CD4-positive, alpha-beta T cell treated with Interleukin-4 for 4 hours (primary cell): ENCODE data around the gene STARD5.
A peak's percentile ranks its signal among the peaks of the same experiment; 100 is the strongest.

Experiments used
- DNase-seq: peaks from one replicate; pipeline ENCODE4 v3.0.0-alpha.2; 2020

The STARD5 gene

DNA sequence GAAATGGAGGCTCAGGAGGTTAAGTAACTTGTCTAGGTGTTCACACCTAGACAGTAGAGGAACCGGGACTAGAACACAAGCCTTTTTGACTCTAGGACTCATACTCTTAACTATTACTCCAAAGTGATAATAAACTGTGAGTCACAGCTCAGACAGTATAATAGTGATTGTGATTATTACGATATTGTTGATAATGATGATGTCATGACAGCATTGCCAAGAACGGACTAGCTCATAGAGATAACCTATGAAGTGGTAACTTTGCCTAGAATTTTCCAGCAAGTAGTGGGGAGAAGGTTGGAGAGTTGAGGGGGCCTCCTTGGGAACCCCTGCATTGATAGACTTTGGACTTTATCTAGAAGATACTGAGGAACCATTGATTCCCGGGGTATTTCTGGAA lies 34.0 kb downstream of the STARD5 start:
- no peak for DNase-seq

DNA sequence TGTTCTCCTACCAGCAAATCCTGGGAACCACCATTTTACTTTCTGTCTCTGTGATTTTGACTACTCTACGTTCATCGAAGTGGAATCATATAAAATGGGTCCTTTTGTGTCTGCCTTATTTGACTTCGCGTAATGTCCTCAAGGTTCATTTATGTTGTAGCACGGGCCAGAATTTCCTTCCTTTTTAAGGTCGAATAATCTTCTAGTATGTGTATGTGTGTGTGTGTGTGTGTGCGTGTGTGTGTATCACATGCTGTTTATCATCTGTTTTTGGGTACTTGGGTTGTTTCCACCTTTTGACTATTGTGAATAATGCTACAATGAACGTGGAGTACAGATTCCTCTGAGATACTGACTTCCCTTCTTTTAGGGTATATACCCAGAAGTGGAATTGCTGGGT lies 35.3 kb downstream of the STARD5 start:
- DNase-seq = no peak

DNA sequence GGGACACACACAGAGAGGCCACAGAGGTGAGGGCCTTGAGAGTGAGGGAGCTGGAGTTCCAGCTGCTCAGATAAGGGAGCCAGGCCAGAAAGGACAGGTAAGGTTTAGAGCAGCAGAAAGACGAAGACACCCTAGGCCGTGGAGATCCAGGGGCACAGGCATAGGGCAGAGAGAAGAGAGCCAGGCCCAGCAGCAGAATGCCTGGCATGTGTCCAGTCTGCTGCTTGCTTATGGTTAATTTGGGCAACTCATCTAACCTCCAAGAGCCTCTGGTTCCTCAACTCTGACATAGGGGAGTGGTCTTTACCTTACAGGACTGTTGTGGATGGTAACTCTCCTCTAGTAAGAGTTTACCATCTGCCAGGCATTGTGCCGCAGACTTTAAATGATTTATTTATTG lies 35.9 kb downstream of the STARD5 start:
- no peak for DNase-seq

DNA sequence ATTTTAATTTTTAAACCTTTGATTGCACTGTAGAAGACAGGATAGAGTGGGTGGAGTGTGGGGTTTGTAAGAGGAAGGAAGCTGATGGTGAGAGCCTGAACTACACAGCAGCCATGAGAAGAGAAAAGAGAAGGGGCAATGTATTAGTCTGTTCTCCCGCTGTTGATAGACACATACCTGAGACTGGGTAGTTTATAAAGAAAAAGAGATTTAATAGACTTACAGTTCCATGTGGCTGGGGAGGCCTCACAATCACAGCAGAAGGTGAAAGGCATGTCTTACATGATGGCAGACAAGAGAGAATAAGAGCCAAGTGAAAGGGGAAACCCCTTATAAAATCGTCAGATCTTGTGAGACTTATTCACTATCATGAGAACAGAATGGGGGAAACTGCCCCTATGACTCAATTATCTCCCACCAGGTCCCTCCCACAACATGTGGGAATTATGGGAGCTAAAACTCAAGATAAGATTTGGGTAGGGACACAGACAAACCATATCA lies 37.3 kb downstream of the STARD5 start:
- DNase-seq = peak; percentile 47

DNA sequence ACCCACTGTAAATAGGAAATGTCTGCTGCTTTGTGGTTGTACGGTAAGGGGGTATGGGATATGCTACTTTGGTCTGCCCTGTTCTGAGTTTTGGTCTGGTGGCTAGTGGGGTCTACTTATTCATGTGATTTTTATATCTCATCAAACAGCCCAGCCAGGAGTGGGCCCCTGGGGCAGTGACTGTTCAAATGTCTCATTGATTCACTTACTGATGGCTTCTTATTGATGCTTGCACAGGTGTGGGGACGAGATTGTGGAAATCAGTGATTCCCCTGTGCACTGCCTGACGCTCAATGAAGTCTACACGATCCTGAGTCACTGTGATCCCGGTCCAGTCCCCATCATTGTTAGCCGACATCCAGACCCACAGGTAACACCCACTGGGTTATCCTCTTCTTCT lies 38.5 kb downstream of the STARD5 start:
- DNase-seq = no peak

DNA sequence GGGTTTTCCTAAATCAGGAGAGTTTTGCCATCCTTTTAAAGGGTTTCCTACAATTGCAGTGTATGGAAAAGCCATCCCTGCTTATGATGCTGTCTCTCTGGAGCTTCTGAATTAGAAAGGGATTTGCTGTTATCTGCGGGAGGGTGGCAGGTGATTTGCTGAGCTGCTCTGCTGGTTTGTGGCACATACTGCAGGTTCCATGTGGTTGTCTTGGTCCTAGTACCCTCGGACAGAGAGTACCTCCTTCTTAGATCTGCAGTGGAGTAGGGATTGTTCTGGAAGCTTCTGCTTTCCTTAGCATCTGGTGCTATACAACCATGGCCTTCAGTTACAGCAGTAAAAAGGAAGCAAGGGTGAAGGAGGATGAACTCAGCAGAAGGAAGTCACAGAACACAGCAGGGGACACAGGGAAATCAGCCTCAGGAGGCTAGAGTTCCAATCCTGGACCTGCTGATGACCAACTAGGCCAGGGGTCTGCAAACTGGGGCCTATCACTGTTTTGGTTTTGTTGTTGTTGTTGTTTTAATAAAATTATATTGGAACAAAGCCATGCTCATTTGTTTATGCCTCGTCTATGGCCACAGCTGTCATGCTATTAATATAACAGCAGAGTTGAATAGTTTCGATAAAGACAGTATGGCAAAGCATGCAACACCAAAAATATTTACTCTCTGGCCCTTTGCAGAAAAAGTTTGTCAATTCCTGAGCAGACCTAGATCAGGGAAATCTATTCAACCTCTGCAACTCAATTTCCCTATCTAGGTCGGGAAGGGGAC lies 39.5 kb downstream of the STARD5 start:
- DNase-seq = no peak

DNA sequence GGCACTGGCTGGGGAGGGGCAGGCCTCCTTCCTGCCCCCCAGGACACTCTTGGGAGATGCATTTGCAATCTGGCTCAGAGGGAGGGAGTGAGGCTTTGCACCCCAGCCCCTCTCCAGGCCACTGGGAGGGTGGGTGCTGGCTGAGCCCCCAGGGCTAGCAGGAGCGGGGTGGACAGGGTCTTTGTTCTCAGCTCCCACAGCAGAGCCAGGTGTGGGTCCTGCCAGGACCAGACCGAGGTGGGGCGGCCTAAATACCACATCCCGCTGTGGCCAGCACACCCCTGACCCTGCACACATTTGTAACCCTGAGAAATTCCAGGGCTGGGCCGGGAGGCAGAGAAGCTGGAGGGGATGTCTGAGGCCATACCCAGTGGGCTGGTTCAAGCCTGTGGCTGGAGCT lies 41.0 kb downstream of the STARD5 start:
- no peak for DNase-seq

DNA sequence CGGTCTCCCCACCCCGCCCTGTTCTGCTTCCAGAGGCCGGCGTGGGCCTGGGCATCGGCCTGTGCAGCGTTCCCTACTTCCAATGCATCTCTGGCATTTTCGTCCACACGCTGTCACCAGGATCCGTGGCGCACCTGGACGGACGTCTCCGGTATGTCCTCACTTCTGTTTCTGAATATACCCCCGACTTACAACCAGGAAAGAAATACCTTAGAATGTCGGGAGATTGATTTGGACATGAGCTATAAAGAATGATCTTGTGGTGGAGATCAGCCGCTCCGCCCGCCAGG lies 41.4 kb downstream of the STARD5 start:
- no peak for DNase-seq

DNA sequence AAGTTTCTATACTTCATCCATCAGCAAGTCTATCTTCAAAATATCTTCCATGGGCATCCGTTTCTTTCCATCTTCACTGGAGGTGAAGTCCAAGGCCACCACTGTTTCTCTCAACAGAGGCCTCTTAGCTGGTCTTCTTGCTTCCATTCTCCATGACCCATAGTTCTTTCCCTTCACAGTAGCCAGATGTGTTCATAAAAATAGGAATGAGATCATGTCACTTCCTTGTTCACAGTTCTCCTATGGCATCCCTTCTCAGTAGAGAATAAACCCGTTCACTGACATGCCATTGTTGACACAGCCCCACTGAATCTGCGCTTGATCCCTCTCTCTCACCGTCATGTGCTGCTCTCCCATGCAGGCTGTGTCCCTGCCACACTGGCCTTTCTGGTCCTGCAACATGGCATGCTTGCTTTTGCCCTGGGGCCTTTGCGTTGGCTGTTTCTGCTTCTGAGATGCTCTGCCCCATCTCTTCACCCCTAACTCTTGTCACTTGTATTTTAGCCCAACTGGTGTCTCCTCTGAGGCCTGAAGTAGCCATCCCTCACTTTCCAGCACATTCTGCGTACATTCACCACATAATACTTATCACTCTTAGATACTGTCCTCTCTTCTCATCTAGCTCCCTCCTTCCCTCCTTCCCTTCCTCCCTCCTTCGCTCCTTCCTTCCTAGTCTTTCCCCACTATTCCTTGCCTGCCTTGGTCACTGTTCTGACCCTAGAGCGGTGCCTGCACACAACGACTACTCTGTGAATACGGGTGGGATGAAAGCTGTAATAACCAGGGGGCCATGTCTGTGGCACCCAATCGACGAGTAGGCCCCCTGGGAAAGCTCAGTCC lies 42.0 kb downstream of the STARD5 start:
- DNase-seq = no peak

DNA sequence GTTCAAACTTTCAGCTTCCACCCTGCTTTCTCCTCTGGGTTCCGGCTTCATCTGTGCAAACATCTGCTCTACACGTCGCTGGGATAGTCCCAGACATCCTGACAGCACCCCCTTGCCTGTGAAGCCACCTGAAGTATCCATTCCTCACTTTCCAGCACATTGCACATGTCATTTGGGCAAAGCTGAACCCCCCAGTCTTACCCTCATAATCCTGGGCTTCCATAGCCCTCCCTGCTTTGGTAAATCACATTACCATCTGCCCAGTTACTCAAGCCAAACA lies 42.5 kb downstream of the STARD5 start:
- no peak for DNase-seq

DNA sequence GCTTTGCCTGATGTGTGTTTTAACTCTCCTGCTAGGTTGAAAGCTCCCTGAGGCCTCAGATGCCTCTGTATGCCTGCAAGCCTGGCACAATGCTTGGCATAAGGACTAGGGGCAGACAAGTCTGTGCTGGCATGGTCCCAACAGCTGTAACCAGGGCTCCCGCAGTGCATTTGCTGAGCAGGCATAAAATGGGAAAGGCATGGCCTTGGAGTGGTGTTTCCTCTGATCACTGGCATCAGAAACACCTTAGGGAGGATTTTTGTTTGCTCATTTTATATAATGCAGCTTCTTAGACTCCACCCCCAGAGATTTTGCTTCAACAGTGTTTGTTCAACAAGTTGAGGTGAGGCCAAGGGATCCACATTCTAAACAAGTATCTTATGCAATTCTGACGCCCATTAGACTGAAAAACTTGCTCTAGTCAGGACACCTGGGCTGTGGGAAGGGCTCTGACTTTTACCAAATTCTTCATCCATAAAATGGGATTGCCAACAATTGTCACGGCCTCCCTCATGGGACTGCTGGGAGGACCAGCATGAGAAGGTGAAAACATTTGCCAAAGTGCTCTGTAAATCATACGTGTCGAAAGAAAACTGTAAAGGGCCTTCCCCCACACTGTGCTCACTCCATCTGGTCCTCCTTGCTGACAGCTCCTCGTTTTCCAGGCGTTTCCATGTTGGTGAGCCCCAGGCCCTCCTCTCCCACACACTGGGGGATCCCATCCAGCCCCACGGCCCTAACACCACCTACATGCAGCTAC lies 43.1 kb downstream of the STARD5 start:
- no peak for DNase-seq

DNA sequence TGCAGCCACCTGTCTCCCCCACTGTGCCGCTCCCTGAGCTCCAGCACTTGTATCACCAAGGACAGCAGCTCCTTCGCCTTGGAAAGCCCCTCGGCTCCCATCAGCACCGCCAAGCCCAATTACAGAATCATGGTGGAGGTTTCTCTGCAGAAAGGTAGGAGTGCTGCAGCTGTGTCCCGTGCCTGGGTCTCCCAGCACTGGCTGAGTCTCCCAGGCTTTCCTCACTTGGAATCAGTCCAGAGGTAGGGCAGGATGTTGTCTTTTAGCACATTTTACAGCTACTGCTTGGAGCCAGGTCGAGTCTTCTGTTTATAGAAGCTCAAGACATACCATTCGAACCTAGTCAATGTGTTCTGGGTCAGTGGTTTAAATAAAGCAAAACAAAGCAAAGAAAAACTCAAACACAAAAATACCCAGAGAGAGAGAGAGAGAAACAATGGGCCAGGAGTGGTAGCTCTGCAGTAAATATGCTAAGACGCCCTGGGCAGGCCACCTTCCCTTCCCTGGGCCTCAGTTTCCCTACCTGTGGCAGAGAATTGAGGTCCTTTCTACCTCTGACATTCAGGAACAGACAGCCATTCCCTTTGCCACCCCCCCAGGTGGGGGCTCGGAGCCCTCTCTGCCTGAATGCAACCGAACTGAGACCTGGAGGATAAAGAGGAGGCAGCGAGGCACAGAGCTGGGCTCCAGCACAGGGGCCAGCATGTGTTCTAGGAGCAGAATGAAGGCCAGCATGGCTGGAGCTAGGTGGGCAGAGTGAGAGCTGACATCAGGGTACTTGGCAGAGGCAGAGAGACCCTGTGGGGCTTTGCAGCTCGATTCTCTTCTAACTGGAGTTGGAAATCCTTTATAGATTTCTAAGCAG lies 44.1 kb downstream of the STARD5 start:
- no peak for DNase-seq

DNA sequence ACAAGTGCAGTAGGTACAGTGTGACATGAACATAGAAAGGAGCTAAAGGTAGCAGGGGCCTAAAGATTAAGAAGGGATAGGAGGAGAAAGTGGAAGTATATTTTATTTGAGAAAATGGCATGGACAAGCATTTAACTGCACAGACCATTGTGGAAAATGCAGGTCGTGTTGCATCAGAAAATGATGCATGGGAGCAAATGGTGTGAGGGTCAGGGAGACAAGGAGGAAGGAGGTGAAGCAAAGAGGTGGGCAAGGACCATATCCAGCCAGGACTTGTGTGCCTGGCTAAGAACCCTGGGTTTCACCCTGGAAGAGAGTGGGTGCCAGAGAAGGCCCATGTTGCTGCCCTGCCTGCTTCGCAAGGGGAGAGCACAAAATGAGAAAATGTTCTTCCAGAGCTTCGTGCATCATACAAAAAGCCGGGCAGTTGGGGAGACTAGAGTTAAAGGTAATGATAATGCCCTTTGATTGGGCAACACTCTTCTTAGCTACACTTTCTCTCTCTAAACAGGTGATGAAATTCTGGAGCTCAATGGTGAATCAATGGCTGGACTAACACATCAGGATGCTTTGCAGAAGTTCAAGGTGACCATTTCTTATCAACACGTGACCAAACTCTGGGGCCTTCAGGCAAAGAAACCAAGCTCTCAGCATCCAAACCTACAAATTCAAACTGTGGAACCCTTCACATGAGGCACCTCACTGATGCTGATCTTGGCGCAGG lies 45.5 kb downstream of the STARD5 start:
- DNase-seq = no peak

DNA sequence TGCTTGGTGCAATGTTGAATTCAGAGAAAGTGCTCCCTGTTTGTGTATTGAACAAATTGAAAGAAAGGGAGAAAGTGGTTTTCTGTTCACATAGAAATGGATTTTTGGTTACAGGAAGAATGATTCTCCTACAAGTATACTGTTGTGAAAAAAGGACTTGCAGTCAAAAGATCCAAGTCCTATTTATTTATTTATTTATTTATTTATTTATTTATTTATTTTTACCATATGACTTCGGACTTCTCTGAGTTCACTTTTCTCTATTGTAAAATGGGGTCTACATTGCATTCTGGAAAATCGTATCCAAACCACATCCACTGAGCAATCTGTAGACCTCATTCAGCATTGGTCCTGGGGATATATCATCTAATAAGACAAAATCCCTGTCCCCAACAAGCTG lies 46.1 kb downstream of the STARD5 start:
- no peak for DNase-seq

DNA sequence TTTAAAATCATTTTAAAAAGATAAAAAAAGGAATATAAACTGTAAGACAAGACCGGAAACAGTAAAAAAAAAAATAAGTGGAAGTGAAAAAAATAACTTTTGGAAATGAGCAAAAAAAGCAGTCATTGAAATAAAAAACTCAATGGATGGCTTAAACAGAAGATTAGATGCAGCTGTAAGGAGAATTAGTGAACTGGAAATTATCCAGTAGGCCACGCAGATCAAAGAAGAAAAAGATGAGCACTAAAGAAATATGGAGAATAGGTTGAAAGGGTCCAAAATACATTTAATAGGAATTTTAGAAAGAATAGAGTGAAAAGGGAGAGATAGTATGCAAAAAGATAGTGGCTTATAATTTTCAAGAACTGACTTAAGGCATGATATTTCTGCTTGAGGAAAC lies 47.0 kb downstream of the STARD5 start:
- no peak for DNase-seq

DNA sequence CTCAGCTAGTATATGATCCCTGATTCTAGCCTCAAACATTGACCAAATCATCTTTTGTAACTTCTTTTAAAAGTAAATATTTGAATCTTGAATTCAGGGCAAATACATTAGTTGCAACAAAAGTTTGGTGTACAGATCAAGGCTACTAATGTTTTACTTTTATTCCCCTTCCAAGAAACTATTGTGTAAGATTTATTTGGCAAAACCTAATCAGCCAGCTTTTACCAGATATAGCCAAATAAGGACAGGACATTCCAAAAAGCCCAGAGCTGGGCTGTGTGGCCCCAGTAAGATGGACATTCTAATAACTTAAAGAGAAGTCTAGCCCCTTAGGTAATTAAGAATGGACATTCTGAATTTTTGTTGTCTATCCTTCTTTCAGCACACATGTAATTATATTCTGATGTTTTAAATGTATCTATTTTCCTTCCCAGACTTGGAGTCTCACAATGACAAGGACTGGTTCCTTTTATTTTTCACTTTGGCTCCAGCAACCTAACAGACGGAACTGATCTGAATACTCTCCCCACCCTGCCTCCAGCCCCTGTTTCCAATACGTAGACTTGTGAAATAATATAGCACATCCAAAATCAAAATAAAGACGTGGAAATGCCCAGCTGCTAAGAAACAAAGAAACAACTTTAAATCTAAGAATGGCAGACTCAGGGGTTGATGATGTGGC lies 48.1 kb downstream of the STARD5 start:
- DNase-seq = no peak

DNA sequence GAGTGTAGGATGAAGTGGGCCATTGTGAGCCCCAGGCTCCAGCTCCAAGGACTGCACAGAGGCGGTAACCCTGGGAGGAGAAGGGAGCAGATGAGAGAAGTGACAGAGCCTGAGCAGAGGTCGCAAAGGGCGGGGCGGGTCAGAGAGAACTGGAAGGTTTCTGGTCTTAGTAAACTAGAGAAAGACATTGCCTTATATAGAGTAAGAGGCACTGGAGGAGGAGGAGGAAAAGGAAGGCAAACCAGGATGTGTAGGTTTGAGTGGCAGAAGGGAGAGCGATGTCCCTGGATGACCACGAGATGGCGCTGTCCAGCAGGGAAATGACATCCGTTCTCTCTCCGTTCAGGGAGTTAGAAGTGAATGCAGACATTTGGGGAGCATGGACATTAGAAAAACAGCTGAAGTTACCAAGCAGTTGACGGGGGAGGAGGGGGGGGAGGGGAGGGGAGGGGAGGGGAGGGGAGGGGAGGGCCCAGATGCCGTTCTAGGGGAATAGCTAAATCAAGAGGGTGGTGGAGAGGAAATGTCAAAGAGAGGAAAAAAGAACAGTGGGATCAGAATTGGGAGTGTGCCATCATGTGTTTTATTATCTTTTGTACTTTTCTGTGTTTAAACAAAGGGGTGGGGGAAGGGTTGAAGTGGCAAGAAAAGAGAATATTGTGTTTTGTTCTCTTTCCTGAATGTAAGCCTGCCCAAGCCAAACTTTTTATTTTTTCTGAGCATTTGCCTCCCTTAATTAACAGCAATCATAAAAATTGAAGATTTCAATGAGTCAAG lies 48.8 kb downstream of the STARD5 start:
- peak; percentile 82 for DNase-seq

DNA sequence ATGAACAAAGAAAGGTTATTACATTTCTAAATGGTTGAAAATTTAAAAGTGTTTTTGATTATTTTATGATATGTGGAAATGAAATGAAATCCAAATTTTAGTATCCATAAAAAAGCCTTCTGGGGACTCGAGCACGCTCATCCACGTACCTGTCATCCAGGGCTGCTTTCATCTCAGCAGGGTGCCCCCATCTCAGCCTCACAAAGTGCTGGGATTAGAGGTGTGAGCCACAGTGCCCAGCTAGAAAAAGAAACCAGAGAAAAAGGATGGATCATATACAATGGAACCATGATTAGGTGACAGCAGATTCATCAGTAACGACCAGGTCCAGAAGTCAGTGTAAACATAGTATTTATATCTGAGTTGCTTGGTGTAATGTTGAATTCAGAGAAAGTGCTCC lies 49.7 kb downstream of the STARD5 start:
- no peak for DNase-seq

DNA sequence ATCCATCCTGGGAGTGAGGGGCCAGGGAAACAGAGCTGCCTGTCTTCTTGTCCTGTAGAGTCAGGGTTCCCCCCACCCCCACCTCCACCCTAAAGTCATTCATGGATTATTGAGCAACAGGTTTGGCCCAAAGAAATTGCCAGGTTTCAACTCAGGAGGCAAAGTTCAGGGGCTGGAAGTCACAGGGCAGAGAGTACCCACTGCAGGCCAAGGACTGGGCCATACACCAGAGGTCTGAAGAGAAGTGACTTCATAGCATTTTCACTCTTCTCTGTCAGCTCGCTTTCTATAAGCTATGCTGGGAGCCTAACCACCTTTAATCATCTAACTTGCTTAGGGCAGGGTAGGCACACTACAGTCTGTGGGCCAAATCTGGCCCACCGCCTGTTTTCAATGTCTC lies 50.1 kb downstream of the STARD5 start:
- no peak for DNase-seq

DNA sequence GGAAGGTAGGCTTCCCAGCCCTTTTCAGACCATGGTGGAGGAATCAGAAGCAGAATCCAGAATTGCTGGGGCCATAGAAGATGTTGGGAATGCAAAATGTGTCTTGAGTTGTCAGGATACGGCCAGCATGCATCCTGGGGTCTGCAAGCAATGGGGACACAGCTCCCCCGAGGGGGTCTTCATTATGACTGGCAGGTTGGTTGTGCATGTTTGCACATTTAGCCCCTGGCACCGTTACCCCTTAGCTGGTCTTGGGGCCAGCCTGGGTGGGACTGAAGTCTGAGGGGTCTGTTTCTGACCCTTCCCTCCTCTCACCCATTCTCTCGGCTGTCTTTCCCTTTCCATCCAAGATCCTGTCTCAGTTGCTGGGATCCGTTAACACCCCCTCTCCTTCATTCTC lies 50.7 kb downstream of the STARD5 start:
- DNase-seq = no peak
